Islet of Langerhans (tissue), 1 donor: ENCODE results near the gene DCAF6.
"Not testable (repeated sequence)": the region's sequence is repeated elsewhere in the genome, so short reads cannot be mapped to it uniquely, and the experiment has no call there.

Experiments used
- FAIRE-seq: peaks from one replicate; lab custom pipeline; 2011; peaks lifted over from hg19 to GRCh38; lab: Jason Lieb, UNC

DCAF6 gene

GRCh38 chr1:167936068-167936929 lies at the start of gene DCAF6:
Gene DCAF6 (plus strand): TSS chr1:167936683. CDS start chr1:167936912, 229 bp downstream.
- FAIRE-seq, result peak; percentile 82

GRCh38 chr1:167887187-167887586 lies 49.3 kb upstream of the DCAF6 start:
- FAIRE-seq, result not testable (repeated sequence)

- no peak for FAIRE-seq
Measured at GRCh38 chr1:167890400-167890799, 46.1 kb upstream of the DCAF6 start.

GRCh38 chr1:167893798-167894197 lies 42.7 kb upstream of the DCAF6 start:
- FAIRE-seq, result no peak

GRCh38 chr1:167898578-167899222 lies 37.8 kb upstream of the DCAF6 start:
- FAIRE-seq, result no peak

GRCh38 chr1:167899253-167899681 lies 37.2 kb upstream of the DCAF6 start:
- FAIRE-seq, result no peak

GRCh38 chr1:167900907-167901306 lies 35.6 kb upstream of the DCAF6 start:
- no peak for FAIRE-seq

GRCh38 chr1:167904652-167905130 lies 31.8 kb upstream of the DCAF6 start:
- FAIRE-seq, result no peak

- FAIRE-seq, result no peak
Measured at GRCh38 chr1:167905182-167905581, 31.3 kb upstream of the DCAF6 start.

- no peak for FAIRE-seq
Measured at GRCh38 chr1:167905671-167906070, 30.8 kb upstream of the DCAF6 start.

- no peak for FAIRE-seq
Measured at GRCh38 chr1:167909691-167910180, 26.7 kb upstream of the DCAF6 start.

- no peak for FAIRE-seq
Measured at GRCh38 chr1:167910530-167910929, 26.0 kb upstream of the DCAF6 start.

- no peak for FAIRE-seq
Measured at GRCh38 chr1:167911413-167911812, 25.1 kb upstream of the DCAF6 start.

GRCh38 chr1:167912294-167912693 lies 24.2 kb upstream of the DCAF6 start:
- no peak for FAIRE-seq

- no peak for FAIRE-seq
Measured at GRCh38 chr1:167913895-167914496, 22.5 kb upstream of the DCAF6 start, which contains the start of gene ADCY10. Gene ADCY10 (minus strand): TSS chr1:167914134. CDS start chr1:167905140, 8,994 bp downstream.

GRCh38 chr1:167915569-167915968 lies 20.9 kb upstream of the DCAF6 start:
- no peak for FAIRE-seq

GRCh38 chr1:167916766-167917511 lies 19.5 kb upstream of the DCAF6 start:
- FAIRE-seq, result peak; percentile 13

- FAIRE-seq, result no peak
Measured at GRCh38 chr1:167922023-167922422, 14.5 kb upstream of the DCAF6 start.

GRCh38 chr1:167922611-167923074 lies 13.8 kb upstream of the DCAF6 start:
- peak; percentile 21 for FAIRE-seq

GRCh38 chr1:167923324-167924056 lies 13.0 kb upstream of the DCAF6 start:
- FAIRE-seq, result peak; percentile 98

GRCh38 chr1:167924102-167924501 lies 12.4 kb upstream of the DCAF6 start:
- FAIRE-seq, result peak; percentile 43
